ENCODE data around the gene XPR1. TPM values are rescaled to one million over a fixed set of nuclear protein-coding genes. Genes with fewer than 3 reads are reported as not detected.

The XPR1 gene
- total and polyA plus RNA-seq, 2 of the 8 experiments (the other 6 are each of a cell fraction or from before 2014, with no cell fraction given): 28.6 to 43.9 TPM

DNA sequence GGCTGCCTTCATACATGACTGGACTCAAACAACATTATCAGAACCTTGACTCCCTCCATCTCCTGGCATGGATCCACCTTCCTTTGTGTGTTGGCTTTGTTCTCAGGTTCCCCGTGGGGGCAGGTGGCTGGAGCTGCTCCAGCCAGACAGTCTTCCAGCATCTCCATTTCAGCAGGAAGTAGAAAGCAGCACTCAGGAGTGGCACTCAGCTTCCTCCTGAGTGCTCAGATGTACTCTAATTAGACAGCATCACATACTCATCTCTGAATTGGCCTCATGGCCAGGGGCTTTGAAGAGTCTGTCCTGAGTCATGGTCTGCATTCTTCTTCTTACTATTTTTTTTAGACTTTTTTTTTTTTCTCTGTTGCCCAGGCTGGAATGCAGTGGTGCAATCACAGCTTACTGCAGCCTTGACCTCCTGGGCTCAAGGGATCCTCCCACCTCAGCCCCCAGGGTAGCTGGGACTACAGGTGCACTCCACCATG is 45.1 kb upstream of the XPR1 start (continued):
- TF ChIP-seq, protein P1, sequence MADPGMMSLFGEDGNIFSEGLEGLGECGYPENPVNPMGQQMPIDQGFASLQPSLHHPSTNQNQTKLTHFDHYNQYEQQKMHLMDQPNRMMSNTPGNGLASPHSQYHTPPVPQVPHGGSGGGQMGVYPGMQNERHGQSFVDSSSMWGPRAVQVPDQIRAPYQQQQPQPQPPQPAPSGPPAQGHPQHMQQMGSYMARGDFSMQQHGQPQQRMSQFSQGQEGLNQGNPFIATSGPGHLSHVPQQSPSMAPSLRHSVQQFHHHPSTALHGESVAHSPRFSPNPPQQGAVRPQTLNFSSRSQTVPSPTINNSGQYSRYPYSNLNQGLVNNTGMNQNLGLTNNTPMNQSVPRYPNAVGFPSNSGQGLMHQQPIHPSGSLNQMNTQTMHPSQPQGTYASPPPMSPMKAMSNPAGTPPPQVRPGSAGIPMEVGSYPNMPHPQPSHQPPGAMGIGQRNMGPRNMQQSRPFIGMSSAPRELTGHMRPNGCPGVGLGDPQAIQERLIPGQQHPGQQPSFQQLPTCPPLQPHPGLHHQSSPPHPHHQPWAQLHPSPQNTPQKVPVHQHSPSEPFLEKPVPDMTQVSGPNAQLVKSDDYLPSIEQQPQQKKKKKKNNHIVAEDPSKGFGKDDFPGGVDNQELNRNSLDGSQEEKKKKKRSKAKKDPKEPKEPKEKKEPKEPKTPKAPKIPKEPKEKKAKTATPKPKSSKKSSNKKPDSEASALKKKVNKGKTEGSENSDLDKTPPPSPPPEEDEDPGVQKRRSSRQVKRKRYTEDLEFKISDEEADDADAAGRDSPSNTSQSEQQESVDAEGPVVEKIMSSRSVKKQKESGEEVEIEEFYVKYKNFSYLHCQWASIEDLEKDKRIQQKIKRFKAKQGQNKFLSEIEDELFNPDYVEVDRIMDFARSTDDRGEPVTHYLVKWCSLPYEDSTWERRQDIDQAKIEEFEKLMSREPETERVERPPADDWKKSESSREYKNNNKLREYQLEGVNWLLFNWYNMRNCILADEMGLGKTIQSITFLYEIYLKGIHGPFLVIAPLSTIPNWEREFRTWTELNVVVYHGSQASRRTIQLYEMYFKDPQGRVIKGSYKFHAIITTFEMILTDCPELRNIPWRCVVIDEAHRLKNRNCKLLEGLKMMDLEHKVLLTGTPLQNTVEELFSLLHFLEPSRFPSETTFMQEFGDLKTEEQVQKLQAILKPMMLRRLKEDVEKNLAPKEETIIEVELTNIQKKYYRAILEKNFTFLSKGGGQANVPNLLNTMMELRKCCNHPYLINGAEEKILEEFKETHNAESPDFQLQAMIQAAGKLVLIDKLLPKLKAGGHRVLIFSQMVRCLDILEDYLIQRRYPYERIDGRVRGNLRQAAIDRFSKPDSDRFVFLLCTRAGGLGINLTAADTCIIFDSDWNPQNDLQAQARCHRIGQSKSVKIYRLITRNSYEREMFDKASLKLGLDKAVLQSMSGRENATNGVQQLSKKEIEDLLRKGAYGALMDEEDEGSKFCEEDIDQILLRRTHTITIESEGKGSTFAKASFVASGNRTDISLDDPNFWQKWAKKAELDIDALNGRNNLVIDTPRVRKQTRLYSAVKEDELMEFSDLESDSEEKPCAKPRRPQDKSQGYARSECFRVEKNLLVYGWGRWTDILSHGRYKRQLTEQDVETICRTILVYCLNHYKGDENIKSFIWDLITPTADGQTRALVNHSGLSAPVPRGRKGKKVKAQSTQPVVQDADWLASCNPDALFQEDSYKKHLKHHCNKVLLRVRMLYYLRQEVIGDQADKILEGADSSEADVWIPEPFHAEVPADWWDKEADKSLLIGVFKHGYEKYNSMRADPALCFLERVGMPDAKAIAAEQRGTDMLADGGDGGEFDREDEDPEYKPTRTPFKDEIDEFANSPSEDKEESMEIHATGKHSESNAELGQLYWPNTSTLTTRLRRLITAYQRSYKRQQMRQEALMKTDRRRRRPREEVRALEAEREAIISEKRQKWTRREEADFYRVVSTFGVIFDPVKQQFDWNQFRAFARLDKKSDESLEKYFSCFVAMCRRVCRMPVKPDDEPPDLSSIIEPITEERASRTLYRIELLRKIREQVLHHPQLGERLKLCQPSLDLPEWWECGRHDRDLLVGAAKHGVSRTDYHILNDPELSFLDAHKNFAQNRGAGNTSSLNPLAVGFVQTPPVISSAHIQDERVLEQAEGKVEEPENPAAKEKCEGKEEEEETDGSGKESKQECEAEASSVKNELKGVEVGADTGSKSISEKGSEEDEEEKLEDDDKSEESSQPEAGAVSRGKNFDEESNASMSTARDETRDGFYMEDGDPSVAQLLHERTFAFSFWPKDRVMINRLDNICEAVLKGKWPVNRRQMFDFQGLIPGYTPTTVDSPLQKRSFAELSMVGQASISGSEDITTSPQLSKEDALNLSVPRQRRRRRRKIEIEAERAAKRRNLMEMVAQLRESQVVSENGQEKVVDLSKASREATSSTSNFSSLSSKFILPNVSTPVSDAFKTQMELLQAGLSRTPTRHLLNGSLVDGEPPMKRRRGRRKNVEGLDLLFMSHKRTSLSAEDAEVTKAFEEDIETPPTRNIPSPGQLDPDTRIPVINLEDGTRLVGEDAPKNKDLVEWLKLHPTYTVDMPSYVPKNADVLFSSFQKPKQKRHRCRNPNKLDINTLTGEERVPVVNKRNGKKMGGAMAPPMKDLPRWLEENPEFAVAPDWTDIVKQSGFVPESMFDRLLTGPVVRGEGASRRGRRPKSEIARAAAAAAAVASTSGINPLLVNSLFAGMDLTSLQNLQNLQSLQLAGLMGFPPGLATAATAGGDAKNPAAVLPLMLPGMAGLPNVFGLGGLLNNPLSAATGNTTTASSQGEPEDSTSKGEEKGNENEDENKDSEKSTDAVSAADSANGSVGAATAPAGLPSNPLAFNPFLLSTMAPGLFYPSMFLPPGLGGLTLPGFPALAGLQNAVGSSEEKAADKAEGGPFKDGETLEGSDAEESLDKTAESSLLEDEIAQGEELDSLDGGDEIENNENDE (IDR thresholded peaks at IDR 0.05; ENCODE audit: insufficient replicate concordance, low read length): no peak
- TF ChIP-seq, protein P2, sequence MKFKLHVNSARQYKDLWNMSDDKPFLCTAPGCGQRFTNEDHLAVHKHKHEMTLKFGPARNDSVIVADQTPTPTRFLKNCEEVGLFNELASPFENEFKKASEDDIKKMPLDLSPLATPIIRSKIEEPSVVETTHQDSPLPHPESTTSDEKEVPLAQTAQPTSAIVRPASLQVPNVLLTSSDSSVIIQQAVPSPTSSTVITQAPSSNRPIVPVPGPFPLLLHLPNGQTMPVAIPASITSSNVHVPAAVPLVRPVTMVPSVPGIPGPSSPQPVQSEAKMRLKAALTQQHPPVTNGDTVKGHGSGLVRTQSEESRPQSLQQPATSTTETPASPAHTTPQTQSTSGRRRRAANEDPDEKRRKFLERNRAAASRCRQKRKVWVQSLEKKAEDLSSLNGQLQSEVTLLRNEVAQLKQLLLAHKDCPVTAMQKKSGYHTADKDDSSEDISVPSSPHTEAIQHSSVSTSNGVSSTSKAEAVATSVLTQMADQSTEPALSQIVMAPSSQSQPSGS (IDR thresholded peaks at IDR 0.05; ENCODE audit: low read length): no peak
- TF ChIP-seq RXRA (IDR thresholded peaks at IDR 0.05; ENCODE audit: insufficient read depth, low read depth, low read length) (no peak), HDAC2 (IDR thresholded peaks at IDR 0.05; ENCODE audit: borderline replicate concordance in 1 of 2, low read depth in 2 of 2, low read length in 2 of 2) (no peak)

Data from H1 (cell line).